GM18951 (cell line): ENCODE measurements around the gene PDLIM1.

Experiments
- POLR2A ChIP-seq: IDR thresholded peaks from 4 replicates; pipeline ENCODE4 v1.6.1; 2011; ENCODE audit warnings: mild to moderate bottlenecking; ENCODE audit not compliant: insufficient read length, insufficient read depth; ENCODE audit errors: extremely low read depth
- in situ Hi-C: fragments of 300-500 bp; cut with MboI; formaldehyde crosslinking; loops from one replicate; pipeline ENCODE4 v1.12.0; 2022; ENCODE audit warnings: low sequenced_read_pairs, mixed read lengths, inconsistent platforms; ENCODE audit not compliant: unreplicated experiment

The PDLIM1 gene, protein sequence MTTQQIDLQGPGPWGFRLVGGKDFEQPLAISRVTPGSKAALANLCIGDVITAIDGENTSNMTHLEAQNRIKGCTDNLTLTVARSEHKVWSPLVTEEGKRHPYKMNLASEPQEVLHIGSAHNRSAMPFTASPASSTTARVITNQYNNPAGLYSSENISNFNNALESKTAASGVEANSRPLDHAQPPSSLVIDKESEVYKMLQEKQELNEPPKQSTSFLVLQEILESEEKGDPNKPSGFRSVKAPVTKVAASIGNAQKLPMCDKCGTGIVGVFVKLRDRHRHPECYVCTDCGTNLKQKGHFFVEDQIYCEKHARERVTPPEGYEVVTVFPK

DNA sequence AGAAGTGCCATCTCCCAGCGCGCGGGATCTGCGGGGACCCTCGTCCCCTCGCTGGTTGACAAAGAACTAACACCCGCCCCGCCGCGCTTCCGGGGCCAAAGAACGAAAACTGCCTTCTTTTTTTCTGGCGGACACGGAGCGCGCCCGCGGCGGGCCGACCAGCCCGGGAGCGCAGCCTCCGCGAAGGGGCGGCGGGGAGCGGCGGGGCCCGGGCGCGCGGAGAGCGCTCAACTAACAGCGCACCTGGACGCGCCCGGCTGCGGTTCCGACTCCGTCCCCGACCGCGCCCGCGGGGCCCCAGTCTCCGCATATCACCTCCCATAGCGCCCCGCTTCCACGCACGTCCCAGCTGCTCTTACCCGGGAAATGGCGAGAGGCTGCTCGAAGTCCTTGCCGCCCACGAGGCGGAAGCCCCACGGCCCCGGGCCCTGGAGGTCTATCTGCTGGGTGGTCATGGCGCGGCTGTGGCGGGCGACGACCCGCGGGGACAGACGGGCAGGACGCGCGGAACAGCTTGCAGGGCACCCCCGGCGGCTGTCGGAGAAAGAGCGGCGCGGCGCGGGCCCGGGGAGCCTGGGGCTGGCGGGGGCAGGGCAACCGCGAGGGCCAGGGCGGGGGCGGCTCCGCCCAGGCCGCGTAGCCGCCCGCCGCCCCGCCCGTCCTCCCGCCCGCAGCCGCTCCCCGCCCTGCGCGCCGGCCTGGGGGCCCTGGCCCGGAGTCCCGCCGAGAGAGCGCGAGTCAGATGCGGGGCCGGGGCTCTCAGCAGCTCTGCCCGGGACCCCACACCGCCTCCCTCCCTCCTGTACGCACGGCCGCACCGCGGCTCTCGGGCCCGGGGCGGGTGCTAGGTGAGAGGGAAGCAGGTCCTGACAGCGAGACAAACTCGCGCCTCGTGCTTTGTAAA lies at the start of gene PDLIM1:
Gene PDLIM1 (minus strand): TSS at position 543 of the 904 bp plus-strand sequence. CDS start 88 bp downstream, at position 455.
- peak; percentile 84 for TF ChIP-seq POLR2A
- in situ Hi-C loops: no loop called here

- in situ Hi-C loops: no loop called here
- TF ChIP-seq POLR2A: no peak
Measured at GRCh38 chr10:95339863-95340262, 49.1 kb upstream of the PDLIM1 start.

DNA sequence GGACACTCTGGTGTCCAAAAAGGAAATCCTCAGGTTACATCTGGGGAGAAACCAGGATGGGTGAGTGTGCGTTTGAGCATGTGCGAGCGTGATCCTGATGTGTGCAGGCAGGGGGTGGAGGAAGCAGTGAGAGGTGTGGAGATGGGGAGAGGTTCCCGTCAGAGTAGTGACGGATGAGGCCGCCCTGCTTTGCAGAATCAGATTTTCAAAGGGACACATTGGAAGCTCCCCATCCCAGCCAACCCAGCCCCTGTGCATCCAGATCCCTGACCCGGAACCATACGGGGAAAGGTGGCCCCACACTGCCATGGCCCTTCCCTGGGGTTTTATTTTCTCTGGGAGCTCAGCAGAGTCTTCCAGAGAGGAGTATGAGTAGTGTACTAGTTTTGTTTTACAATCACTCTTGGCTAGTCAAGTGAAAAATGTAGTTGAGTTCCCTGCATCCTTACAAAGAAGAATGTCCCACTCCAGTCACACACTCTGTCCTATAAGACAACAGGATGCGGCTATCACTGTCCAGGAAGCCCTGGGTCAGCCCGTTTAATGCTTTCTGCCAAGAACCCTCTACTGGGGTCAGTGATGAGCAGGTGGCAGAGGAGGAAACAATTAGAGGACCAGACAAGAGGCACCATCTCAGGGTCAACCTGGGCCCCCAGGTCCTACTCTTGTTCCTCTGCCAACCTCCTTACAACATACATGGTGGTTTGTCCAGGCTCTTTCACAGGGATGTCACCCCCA lies 46.8 kb upstream of the PDLIM1 start:
- in situ Hi-C loops: no loop called here
- TF ChIP-seq POLR2A: no peak

DNA sequence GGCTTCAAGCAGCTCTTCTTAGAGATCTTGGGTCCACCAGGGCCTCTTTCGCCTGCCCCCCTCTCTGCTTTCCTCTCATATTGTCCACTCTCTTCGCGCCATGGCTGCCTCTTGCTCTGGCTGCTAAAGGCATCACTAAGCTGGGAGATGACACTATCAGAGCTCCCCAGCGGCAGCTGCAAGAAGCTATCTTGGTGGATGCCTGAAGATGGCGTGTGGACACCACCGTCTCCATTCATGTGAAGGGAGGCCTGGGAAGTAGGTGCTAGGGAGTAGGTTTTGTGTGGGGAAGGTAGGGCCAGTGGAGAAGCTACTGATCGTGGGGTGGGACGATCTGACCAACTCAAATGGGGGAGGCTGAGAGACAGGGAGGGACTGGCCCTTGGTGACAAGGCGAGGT lies 45.9 kb upstream of the PDLIM1 start:
- in situ Hi-C loops: no loop called here
- no peak for TF ChIP-seq POLR2A

GRCh38 chr10:95335933-95336699 lies 45.3 kb upstream of the PDLIM1 start:
- in situ Hi-C loops: no loop called here
- no peak for TF ChIP-seq POLR2A

DNA sequence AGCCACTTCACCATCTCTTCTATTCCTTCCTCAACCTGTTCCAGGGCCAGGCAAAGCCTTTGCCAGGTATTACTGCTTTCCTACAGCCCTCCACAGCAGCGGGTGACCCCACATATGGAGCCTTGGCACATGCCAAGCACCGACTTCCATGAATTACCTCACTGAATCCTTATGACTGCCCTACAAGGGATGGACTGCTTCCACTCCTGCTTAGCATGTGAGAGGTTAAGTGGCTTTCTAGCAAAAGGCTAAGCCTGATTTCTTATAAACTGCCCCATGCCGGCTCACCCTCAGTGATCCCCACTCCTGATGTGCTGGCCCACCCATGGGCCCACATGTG lies 44.0 kb upstream of the PDLIM1 start:
- in situ Hi-C loops: no loop called here
- TF ChIP-seq POLR2A: no peak

- in situ Hi-C loops: no loop called here
- no peak for TF ChIP-seq POLR2A
Measured at GRCh38 chr10:95333997-95334804, 43.4 kb upstream of the PDLIM1 start.

- no peak for TF ChIP-seq POLR2A
- in situ Hi-C loops: no loop called here
Measured at GRCh38 chr10:95332666-95333249, 42.0 kb upstream of the PDLIM1 start.

GRCh38 chr10:95331596-95332130 lies 40.9 kb upstream of the PDLIM1 start:
- TF ChIP-seq POLR2A: no peak
- in situ Hi-C loops: no loop called here

- in situ Hi-C loops: no loop called here
- TF ChIP-seq POLR2A: no peak
Measured at GRCh38 chr10:95330966-95331453, 40.2 kb upstream of the PDLIM1 start.

GRCh38 chr10:95329296-95329695 lies 38.5 kb upstream of the PDLIM1 start:
- in situ Hi-C loops: no loop called here
- no peak for TF ChIP-seq POLR2A
